GM21515 (cell line): ENCODE results near the gene CFL1.
"Not testable (repeated sequence)": the region's sequence is repeated elsewhere in the genome, so short reads cannot be mapped to it uniquely, and the experiment has no call there.

Experiments used
- ATAC-seq: cut with Tn5 transposase; IDR thresholded peaks from one replicate; pipeline ENCODE4 v1.9.1; 2021; ENCODE audit not compliant: unreplicated experiment

The CFL1 gene

DNA sequence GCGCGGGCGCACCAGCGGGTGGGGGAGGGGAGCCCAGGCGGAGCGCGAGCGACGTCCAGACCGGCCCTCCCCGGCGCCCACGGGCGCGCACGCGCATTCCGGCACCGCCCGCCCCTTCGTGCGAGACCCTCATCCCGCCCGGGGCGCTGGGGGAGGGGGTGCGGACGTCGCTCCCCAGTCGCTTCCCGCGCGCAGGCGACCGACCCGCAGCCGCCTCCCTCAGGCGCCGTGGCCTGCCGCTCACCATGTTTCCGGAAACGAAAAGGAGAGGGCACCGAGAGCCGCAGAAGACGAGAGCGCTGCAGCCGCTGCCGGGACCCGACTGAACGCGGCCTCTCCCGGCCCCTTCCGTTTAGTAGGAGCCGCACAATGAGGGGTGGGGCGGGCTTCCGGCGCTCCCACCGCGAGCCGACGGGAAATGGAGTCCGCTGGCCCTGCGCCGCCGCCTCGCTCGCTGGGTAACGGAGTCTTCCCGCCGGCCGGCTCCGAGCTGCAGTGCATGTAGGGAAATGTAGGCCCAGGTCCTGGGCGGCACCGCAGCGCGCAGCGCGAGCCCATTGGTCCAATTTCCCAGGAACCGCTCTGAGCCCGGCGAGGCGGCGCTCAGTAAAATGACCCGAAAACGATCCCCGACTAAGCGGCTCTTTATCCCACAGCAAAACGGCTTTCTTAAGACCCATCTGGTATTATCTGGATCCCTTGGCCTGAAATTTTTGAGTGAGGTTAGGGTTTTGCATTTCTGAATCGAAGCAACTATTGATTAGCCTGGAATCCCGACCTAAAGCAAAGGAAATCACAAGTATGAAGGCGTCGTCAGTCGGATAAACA lies at the start of gene CFL1:
TSS of gene CFL1 (minus strand) at position 328 of the 828 bp plus-strand sequence. CDS start at position 247, 81 bp downstream.
- ATAC-seq: peak; percentile 48

DNA sequence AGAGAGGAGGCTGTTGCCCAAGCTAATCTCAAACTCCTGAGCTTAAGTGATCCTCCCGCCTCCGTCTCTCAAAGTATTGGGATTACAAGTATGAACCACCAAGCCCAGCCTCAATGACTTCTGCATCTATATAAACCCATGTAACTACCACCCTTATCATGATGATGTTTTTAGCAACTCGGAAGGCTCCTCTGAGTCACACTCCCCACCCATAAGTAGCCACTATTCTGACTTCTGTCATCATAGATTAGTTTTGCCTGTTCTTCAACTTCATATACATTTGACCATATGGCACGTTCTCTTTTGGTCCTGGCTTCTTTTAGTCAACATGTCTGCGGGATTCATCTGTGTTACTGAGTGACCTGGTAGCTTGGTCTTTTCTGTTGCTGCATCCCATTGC lies 48.6 kb upstream of the CFL1 start:
- no peak for ATAC-seq

DNA sequence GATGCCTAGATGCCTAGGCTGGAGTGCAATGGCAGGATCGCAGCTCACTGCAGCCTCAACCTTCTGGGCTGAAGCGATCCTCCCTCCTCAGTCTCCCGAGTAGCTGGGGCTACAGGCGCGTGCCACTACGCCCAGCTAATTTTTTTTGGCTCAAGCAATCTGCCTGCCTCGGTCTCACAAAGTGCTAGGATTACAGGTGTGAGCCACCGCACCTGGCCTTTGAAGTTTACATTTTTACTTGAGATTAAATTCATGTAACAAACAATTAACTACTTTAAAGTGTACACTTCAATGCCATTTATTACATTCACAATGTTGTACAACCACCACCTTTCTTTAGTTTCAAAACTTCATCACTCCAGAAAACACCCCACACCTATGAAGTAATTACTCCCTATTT lies 45.7 kb upstream of the CFL1 start:
- ATAC-seq: no peak

DNA sequence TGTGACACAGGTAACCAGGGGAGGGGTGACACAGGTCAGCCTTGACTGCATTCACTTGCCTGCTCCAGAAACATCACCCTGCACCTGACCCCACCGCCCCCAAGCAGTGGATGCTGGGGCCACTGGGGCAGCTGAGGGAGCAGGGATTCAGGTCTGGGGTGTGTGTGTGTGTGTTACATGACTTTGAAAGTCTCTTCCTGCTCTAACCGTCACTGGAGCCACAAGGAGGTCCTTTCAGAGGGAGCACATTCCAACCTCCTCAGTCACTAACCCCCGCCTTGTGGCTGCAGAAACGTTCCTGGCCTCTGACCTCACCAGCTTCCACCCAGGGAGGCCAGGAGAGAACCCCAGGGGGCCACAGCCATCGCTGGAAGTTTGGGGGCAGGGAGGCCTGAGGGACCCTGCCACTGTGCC lies 45.1 kb upstream of the CFL1 start:
- no peak for ATAC-seq

DNA sequence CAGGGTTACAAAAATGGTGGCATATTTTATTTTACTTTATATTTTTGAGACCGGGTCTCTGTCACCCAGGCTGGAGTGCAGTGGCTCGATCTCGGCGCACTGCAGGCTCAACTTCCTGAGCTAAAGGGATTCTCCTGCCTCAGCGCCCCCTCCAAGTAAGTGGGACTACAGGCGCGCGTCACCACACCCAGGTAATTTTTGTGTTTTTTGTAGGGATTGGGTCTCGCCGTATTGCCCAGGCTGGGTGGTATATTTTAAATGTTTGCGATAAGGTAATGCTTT lies 42.9 kb upstream of the CFL1 start:
- ATAC-seq: no peak

DNA sequence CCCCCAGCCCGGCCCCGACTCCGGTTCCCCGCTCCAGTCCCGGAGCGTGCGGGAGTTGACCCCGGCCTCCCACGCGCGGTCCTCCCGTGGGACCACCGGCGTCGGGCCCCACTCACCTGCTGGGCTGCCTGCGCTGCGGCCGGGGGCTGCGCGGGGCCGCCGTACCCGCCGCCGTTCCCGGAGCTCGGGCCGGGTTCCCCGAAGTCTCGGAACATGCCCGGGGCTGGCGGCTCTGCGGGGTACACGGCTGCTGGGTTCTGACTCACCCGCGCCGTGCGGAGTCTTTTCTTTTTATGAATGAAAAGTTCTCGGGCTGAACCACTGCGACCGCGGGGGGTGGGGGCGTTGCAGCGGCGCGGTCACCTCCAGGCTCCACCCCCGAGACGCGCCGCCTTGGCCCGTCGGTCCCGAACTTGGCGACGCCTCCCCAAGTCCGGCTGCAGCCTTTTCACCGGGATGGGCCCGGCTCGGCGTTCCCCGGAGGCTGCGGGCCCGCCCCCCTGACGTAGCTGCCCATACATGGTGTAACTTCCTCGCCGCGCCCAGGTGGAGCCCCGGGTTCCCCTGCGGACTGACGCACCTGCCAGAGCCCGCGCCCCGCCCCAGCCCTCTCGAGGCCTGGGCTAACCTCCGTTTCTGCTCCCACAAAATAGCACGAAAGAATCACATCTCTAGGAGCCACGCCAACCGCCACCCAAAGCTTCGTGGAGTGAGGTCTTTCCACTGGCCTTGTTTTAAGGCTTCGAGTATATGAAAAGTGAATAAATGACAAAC lies 42.3 kb upstream of the CFL1 start, which contains the start of gene FOSL1:
TSS of gene FOSL1 (minus strand) at position 264 of the 774 bp plus-strand sequence. CDS start at position 215, 49 bp downstream.
- peak; percentile 72 for ATAC-seq

DNA sequence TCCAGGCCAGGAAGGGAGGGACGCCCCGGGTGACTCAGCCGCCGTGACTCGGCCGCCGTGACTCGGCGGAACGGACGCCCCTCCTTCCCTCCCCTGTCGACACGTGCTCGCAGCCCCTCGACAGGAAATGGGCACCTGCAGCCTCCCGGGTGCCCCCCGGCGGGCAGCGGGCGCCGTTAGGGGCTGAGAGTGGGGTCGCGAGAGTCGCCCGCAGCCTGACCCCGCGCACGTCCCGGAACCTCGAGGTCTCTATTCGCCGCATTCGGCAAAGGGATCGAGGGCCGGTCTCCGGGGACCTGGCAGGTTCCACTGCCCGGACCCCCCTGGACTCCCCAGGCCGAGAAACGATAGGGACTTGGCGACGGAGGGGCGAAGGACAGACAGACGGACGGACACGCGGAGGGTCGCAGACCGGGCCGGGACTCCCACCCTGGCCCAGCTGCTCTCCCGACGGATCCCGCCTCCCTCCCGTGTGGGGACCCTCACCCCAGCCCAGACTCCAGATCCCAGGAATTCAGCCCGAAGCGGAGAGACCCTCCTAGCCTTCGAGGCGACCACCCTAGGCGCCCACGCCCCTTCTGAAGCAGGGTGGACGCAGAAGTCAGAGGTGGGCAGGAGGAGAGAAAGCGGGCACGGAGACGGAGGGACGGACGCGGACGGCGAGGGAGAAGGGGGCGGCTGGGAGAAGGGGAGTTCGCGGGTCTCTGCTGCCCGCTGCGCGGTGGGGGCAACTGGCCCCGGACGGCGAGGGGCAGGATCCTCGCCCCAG lies 41.6 kb upstream of the CFL1 start:
- no peak for ATAC-seq

DNA sequence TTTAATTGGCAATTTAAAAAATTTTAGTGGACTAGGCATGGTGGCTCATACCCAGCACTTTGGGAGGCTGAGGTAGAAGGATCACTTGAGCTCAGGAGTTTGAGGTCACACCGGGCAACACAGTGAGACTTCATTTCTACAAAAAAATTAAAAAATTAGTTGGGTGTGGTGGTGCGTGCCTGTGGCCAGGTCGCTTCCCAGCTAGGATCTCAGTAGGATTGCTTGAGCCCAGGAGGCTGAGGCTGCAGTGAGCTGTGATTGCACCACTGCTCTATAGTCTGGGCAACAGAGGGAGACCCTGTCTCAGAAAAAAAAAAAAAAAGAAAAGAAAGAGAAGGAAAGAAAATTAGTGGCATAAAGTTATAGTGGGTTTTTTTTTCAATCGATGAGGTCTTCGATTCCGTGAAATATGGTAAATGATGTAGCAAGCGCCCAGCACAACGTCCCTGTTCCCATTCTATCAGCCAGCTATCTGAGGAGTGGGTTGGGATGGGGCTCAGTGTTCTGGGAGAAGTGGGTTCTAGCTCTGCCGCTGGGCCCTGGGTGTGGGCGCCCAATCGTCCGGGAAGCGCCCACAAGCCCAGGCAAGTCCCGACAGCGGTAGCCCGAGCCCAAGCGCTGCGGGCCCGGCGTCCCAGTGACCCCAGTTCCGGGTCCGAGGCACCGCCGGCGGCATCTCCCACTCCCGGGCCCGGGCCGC lies 40.8 kb upstream of the CFL1 start:
- ATAC-seq: no peak

DNA sequence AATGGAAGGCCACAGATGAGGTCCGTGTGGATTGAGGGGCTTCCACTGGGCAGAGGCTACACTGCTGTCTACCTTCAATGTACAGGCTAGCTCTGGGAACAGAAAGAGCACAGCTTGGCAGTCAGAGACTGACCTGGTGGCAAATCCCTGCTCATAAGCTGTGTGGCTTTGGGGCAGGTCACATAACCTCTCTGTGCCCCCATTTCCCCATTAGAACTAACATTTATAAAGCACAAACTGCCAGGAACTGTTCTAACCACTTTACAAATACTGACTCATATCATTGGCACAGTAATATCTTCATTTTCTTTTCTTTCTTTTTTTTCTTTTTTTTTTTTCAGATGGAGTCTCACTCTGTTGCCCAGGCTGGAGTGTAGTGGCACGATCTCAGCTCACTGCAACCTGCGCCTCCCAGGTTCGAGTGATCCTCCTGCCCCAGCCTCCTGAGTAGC lies 39.1 kb upstream of the CFL1 start:
- ATAC-seq: no peak

DNA sequence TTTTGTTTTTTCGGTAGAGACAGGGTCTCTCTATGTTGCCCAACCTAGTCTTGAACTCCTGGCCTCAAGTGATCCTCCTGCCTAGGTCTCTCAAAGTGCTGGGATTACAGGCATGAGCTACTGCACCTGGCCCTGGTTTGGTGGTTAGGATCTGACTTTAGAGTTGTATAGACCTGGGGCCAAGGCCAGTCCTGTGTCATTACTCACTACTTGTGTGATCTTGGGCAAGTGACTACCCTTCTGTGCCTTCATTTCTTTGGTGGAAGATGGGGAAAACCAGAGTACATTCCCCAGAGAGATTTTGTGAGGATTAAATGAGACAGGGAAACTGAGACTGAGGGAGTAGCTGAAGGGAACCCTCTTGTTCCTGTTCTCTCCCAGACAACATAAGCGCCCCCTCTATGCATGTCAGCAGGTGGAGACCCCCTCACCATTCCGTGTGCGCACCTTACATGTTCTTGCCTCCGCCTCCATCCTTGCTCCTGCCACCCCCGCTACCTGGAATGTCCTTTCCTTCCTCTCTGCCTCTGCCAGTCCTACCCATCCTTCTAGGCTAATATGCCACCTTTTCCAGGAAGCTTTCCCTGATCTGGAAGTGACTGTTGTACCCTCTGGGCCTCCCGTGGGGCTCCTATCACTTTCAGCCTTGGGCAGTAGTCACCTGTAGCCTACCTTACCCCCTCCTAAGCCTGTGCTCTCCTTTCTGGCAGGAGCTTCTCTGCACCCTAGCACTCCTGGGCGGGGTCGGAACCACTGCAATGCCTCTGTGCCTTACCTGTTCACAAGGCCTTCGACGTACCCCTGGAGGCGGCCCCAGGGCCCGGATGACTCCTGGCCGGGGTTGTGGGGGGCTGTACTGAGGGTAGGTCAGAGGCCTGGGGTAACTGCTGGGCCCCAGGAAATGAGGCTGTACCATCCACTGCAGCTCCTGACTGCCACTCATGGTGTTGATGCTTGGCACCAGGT lies 38.3 kb upstream of the CFL1 start:
- ATAC-seq: no peak

DNA sequence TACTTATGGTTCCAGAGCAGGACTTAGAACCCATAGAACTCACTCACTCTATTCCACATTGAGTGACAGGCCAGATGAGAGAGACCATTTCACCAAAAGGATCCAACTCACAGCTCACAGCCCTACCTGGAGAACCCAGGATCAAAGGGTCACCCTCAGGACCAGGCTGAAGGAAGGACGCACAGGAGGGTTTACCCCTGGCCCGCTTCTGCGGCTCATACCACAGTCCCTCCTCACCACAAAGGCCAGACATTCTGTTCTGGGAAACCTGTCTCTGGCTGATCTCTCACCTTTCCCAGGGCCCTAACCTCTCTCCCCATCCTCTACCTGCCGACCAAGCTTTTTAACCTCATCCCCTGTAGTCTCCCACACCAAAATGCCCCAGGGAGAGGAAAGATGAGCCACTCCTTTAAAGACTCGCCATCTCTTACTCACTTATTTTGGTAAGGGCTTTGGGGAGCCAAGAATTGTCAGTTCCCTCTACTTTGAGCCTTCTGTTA lies 37.6 kb upstream of the CFL1 start:
- ATAC-seq: no peak

DNA sequence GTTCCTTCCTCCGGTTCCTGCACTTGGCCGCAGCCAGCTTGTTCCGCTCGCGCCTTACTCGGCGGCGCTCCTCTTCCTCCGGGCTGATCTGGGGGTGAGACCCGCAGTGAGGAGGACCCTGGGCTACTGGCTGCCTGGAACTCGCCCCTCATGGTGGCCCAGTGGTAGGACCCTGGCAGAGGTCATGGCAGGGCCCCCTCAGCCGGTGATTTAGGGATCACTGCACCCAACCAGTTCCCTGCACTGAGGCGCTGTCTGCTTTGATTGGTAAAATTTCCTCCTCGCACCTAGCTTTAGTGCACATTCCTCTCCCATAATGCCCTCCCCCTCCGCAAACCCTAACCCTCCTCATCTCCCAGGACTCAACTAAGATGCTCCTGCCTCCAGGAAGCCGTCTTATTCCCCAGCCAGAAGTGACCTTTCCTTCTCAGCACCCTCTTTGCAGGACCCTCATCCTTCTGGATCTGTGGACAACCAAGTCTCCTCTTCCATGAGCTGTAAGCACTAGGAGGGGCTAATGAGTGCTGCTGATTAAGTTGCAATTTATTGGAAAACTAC lies 36.1 kb upstream of the CFL1 start:
- no peak for ATAC-seq

DNA sequence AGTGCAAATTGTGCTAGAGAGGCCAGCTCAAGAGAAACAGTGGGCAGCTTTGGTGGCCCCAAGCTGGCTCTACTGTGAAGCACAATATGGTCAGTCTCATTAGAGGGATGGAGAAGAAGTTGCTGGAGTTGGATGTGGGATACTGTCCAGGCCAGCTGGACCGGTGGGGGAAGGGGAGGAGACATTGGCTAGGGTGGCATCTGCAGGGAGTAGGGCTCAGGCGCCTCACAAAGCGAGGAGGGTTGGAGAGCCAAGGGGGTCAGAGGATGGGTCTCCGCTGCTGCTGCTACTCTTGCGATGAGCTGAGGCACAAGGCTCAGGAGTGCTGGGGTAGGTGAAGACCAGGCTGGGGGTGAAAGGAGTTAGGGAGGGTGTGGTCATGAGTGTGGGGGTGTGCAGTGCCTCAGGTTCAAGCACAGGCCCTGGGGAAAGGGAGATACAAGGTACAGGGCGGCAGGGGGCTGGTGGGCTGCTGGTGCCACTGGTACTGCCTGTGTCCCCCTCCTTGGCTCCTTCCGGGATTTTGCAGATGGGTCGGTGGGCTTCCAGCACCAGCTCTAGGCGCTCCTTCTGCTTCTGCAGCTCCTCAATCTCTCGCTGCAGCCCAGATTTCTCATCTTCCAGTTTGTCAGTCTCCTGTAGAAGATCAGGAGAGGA lies 34.8 kb upstream of the CFL1 start:
- no peak for ATAC-seq

DNA sequence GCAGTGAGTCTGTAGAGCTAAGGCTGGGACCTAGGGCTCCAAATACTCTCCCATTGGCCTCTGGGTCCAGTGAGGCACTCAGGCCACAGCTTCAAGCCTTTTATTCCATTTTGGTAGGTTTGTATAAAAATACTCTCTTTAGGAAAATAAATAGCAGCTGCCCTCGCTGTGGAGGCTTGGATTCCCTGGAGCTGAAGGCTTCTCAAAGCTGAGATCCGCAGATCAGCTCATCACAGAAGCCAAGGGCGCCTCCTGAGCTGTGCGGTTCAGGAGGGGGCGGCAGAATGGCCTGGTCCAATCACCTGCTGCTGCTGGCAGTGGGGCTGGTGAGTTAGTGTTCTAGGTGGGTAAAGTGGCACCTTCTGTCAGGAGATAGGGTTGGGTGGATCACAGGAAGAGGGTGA lies 34.2 kb upstream of the CFL1 start:
- ATAC-seq: not testable (repeated sequence)

DNA sequence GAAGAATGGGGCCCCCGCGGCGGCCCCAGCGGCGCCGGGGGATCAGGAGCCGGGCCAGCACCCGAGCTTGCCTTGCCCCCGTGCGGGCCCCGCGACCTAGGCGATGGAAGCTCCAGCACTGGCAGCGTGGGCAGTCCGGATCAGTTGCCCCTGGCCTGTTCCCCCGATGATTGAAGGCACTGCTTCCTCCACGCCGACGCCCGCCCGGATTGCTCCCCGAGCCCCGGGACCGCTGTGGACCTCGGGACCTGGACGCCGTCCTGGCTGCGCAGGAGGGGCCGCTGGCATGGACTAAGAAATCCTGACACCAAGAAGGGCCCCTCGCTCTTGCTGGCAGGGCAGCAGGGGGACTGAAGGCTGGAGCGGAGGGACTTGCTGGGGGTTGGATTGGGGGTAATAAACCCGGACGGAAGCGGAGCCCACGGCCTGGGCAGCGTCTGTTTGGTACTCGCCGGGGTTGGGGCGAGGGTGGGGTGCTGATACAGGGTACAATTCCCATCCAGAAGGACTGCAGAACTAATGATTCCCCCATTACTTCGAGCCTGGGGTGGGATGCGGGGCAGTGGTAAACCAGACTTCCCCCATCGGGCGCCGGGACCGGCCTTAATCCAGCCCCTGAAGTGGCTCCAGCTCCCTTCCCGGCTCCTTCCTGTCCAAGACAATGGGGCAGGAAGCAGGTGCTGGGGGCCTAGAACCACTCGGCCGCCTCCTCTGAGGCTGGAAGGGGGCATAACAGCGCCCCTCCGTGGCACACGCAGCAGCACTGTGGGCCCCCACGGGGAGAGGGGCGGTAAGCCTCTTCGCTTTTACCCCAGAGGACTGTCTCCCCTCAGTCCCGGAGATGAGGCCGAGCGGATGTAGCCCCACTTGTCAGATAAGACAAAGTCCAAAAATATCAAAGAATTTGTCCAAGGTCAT lies 33.5 kb upstream of the CFL1 start:
- ATAC-seq: no peak

DNA sequence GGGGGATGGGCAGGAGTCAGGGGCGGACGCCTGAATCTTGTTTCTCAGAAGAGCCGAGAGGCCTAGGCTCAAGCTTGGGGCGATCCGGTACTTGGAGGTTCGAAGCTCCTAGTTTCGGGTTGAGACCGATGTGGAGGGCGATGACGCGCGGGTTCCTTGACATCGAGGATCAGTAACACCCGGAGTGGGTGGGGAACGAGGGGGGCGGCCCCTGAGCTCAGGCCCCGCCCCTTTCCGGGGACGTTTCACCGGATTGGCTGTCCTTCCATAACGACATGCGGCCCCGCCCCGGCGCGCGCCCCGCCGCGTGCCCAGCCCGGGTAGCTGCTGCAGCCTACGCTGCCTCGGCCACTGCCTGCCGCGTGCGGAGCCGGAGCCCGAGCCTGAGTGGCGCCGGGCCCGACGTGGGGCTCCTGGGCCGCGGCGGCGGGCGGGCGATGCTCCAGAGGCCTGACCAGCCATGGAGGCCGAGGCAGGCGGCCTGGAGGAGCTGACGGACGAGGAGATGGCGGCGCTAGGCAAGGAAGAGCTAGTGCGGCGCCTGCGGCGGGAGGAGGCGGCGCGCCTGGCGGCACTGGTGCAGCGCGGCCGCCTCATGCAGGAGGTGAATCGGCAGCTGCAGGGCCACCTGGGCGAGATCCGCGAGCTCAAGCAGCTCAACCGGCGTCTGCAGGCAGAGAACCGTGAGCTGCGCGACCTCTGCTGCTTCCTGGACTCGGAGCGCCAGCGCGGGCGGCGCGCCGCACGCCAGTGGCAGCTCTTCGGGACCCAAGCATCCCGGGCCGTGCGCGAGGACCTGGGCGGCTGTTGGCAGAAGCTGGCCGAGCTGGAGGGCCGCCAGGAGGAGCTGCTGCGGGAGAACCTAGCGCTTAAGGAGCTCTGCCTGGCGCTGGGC lies 32.6 kb upstream of the CFL1 start, which contains the start of gene CCDC85B:
TSS of gene CCDC85B (plus strand) at position 350 of the 895 bp plus-strand sequence. CDS start at position 461, 111 bp downstream.
- peak; percentile 43 for ATAC-seq
